ENCODE results near the gene TSPAN2. TPM values are rescaled to one million over a fixed set of nuclear protein-coding genes. Genes with fewer than 3 reads are reported as not detected.

The TSPAN2 gene
- total and polyA plus RNA-seq, 2 donors (not counting 3 experiments of a cell fraction or from before 2014, with no cell fraction given) = 1.5 to 5.0 TPM

DNA sequence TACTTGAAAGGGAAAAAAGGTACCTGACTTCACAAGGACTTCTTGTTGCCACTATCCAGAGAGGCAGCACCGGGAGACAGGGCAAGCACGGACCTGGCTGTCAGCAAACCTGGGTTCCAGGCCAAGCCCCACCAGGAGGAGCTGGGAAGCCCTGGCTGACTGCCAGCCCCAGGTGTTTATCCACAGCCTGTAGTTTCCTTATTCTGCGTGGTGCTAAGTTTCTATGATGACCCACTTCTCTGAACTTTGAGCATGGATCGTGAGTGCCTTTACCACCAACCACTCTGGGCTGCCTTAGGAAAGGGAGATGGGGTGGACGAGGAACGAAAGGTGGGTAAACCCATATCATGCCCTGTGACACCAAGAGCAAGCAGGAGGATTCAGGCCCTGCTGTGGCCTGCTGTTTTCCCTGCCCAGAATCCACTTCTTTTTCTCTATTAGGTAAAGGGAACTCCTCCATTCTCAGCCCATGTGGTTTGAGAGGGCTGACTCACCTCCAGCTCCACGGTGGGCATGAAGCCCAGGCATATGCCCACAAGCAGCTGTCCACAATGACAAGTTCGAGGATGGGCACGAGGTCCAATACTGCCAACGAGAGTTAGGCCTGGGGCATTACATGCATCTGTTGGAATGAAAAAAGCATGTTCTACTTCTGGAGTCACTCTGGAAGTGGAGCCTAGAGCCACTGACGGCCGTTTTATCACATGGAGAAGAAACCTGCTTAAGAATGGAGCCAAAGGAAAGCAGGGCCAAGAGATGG is 20.3 kb downstream of the TSPAN2 start:
- Histone ChIP-seq H3K4me2 (ENCODE audit: insufficient read depth, low read length) (no peak overlapping the region), H3K9me1 (replicated peaks; ENCODE audit: control insufficient read depth, extremely low read depth, insufficient read depth, low read length) (no peaks in the 10 kb centered on the region), H3K9me3 (replicated peaks; ENCODE audit: control insufficient read depth, insufficient read depth, low read length) (no peaks in the 10 kb centered on the region), H3K27ac (ENCODE audit: insufficient read depth, low read depth, low read length) (no peak overlapping the region), H3K4me1 (ENCODE audit: control insufficient read depth, extremely low read depth, insufficient read depth, low read length) (no peaks in the 10 kb centered on the region), H3K79me2 (ENCODE audit: control insufficient read depth, insufficient read depth, low read length) (no peaks in the 10 kb centered on the region), H2AFZ (ENCODE audit: low read depth, low read length) (no peak overlapping the region), H4K20me1 (replicated peaks; ENCODE audit: control insufficient read depth, extremely low read depth, insufficient read depth, low read length) (no peaks in the 10 kb centered on the region), H3K27me3 (ENCODE audit: control insufficient read depth in 2 of 2, insufficient read depth in 2 of 2, low read length in 2 of 2) (no peaks in the 10 kb centered on the region), H3K4me3 (replicated peaks in 1 of 3; ENCODE audit: insufficient read depth in 1 of 3, low read depth in 1 of 3, low read length in 3 of 3) (no peak overlapping the region), H3K36me3 (ENCODE audit: control insufficient read depth in 2 of 2, extremely low read depth in 1 of 2, insufficient read depth in 2 of 2, low read length in 2 of 2) (no peaks in the 10 kb centered on the region), H3K9ac (replicated peaks; ENCODE audit: extremely low read depth, insufficient read depth, low read length) (no peak overlapping the region)
- BruUV-seq (replicated peaks) = no TSS peak
- POLR2A ChIA-PET = no interaction called here
- DNase-seq (ENCODE audit: low read depth, low spot score) (no peak), FAIRE-seq (no peak)
- intact Hi-C loops (cut with micrococcal nuclease) (loop anchor here (10.0 kb wide), 2 partner anchors 314 to 394 kb away; partner anchors contain the start of genes CSDE1 and DENND2C), dilution Hi-C loops (cut with MboI; ENCODE audit: extremely low pct_ligation_motif_present, low sequenced_read_pairs) (no loop called here)
- TF ChIP-seq MAX (IDR thresholded peaks at IDR 0.05; ENCODE audit: insufficient read depth, insufficient read length) = no peak
- CTCF ChIA-PET = no interaction called here

DNA sequence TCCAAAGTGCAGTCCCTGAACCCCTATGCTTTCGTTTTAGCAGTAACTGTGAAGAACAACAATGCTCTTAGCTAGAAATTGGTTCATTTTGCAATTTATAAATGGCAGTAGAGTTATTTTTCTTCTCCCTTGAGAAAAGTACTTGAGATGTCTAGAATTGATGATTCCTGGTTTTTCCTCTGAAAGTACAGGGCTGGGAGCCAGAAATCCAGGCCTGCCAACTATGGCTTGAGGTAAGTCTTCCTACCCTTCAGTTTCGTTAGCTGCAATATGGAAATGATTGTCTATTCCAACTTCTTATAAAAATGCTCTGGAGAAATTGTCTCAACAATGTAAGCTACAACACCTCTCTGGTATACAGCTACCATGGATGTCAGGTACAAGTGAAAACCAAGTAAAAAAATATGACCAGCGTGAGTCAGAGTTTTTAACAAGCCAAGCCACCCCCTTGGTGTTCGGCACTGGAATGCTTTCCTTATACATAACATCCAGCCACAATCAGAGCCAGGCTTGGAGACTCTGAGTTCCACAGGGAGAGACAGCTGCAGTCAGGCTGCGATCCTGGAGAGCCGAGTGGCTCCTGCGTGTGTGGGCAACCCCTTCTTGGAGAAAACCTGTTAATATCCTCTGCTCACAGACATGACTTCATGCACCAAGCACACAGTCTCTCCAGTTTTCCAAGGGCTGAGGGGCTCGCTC is 22.0 kb downstream of the TSPAN2 start:
- H3K4me2 ChIP-seq (ENCODE audit: insufficient read depth, low read length) = no peak overlapping the region
- no peaks in the 10 kb centered on the region for H3K9me3 ChIP-seq (replicated peaks; ENCODE audit: control insufficient read depth, insufficient read depth, low read length)
- CTCF ChIA-PET = interaction anchor here (0.8 to 1.0 kb wide), 2 partner anchors 11 to 15 kb away, joined by 3 read pairs; no protein-coding TSS in a partner anchor
- H3K27me3 ChIP-seq (ENCODE audit: control insufficient read depth in 2 of 2, insufficient read depth in 2 of 2, low read length in 2 of 2) = no peaks in the 10 kb centered on the region
- H3K9me1 ChIP-seq (replicated peaks; ENCODE audit: control insufficient read depth, extremely low read depth, insufficient read depth, low read length) = no peaks in the 10 kb centered on the region
- no peak overlapping the region for H3K4me3 ChIP-seq (replicated peaks in 1 of 3; ENCODE audit: insufficient read depth in 1 of 3, low read depth in 1 of 3, low read length in 3 of 3)
- H3K27ac ChIP-seq (ENCODE audit: insufficient read depth, low read depth, low read length) = no peak overlapping the region
- no peaks in the 10 kb centered on the region for H3K36me3 ChIP-seq (ENCODE audit: control insufficient read depth in 2 of 2, extremely low read depth in 1 of 2, insufficient read depth in 2 of 2, low read length in 2 of 2)
- H2AFZ ChIP-seq (ENCODE audit: low read depth, low read length) = no peak overlapping the region
- DNase-seq (ENCODE audit: low read depth, low spot score) = no peak
- H3K79me2 ChIP-seq (ENCODE audit: control insufficient read depth, insufficient read depth, low read length) = no peaks in the 10 kb centered on the region
- dilution Hi-C loops (cut with MboI; ENCODE audit: extremely low pct_ligation_motif_present, low sequenced_read_pairs) = no loop called here
- FAIRE-seq = no peak
- H4K20me1 ChIP-seq (replicated peaks; ENCODE audit: control insufficient read depth, extremely low read depth, insufficient read depth, low read length) = no peaks in the 10 kb centered on the region
- POLR2A ChIA-PET = no interaction called here
- peaks cover 11% of the 10 kb centered on the region for H3K4me1 ChIP-seq (ENCODE audit: control insufficient read depth, extremely low read depth, insufficient read depth, low read length)
- BruUV-seq (replicated peaks) = no TSS peak
- intact Hi-C loops (cut with micrococcal nuclease) = loop anchor here (10.0 kb wide), 2 partner anchors 313 to 393 kb away; partner anchors contain the start of genes CSDE1 and DENND2C
- TF ChIP-seq EZH2 (IDR thresholded peaks at IDR 0.05; ENCODE audit: borderline replicate concordance, low read depth, low read length, severe bottlenecking) = no peak
- no peak for TF ChIP-seq FOS (IDR thresholded peaks at IDR 0.05; ENCODE audit: borderline replicate concordance, insufficient read depth, low read length)
- TF ChIP-seq POLR2A (IDR thresholded peaks at IDR 0.05; ENCODE audit: low read depth, low read length) = no peak
- no peak for TF ChIP-seq JUN (IDR thresholded peaks at IDR 0.05; ENCODE audit: borderline replicate concordance, insufficient read depth, insufficient read length, low read depth)
- TF ChIP-seq, protein P1, sequence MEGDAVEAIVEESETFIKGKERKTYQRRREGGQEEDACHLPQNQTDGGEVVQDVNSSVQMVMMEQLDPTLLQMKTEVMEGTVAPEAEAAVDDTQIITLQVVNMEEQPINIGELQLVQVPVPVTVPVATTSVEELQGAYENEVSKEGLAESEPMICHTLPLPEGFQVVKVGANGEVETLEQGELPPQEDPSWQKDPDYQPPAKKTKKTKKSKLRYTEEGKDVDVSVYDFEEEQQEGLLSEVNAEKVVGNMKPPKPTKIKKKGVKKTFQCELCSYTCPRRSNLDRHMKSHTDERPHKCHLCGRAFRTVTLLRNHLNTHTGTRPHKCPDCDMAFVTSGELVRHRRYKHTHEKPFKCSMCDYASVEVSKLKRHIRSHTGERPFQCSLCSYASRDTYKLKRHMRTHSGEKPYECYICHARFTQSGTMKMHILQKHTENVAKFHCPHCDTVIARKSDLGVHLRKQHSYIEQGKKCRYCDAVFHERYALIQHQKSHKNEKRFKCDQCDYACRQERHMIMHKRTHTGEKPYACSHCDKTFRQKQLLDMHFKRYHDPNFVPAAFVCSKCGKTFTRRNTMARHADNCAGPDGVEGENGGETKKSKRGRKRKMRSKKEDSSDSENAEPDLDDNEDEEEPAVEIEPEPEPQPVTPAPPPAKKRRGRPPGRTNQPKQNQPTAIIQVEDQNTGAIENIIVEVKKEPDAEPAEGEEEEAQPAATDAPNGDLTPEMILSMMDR (IDR thresholded peaks at IDR 0.05; ENCODE audit: extremely low read depth in 1 of 2, insufficient read depth in 1 of 2, low read depth in 1 of 2, low read length in 2 of 2) = no peak
- no peak for TF ChIP-seq GATA2 (IDR thresholded peaks at IDR 0.05; ENCODE audit: insufficient read depth, insufficient read length, low read depth, low read length)
- no peak for TF ChIP-seq MAX (IDR thresholded peaks at IDR 0.05; ENCODE audit: insufficient read depth, insufficient read length)
- no peak for TF ChIP-seq POLR2AphosphoS5 (IDR thresholded peaks at IDR 0.05; ENCODE audit: insufficient read depth, low read depth, low read length)
- no peak for TF ChIP-seq MYC (IDR thresholded peaks at IDR 0.05; ENCODE audit: low read depth, low read length)
- no peak overlapping the region for H3K9ac ChIP-seq (replicated peaks; ENCODE audit: extremely low read depth, insufficient read depth, low read length)

Measured in endothelial cell of umbilical vein (primary cell).